ENCODE results near the gene COL27A1.

DNA sequence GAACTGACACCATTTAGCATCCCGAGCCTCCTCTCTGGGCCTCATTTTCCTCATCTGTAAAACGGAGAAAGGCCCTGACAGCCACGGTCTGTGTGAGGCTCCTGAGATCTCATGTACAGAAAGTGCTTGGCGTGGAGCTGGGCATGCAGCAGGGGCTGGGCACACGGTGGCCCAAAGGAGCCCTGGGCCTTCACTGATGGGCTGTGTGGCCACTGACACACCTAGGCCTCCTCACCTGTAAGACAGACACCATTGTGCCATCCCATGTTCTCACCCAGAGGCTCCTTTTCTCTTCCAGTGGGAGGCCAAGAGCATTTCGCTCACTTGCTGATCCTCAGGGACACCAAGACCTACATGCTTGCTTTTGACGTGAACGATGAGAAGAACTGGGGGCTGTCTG lies 169.2 kb downstream of the COL27A1 start:
- TF ChIP-seq, protein P1, sequence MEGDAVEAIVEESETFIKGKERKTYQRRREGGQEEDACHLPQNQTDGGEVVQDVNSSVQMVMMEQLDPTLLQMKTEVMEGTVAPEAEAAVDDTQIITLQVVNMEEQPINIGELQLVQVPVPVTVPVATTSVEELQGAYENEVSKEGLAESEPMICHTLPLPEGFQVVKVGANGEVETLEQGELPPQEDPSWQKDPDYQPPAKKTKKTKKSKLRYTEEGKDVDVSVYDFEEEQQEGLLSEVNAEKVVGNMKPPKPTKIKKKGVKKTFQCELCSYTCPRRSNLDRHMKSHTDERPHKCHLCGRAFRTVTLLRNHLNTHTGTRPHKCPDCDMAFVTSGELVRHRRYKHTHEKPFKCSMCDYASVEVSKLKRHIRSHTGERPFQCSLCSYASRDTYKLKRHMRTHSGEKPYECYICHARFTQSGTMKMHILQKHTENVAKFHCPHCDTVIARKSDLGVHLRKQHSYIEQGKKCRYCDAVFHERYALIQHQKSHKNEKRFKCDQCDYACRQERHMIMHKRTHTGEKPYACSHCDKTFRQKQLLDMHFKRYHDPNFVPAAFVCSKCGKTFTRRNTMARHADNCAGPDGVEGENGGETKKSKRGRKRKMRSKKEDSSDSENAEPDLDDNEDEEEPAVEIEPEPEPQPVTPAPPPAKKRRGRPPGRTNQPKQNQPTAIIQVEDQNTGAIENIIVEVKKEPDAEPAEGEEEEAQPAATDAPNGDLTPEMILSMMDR (tag by site-specific recombination; IDR thresholded peaks at IDR 0.05) = no peak
- no peak for TF ChIP-seq SP2 (tag by site-specific recombination; IDR thresholded peaks at IDR 0.05)
- TF ChIP-seq ZNF133 (tag by site-specific recombination; IDR thresholded peaks at IDR 0.05) = no peak
- TF ChIP-seq, protein P2, sequence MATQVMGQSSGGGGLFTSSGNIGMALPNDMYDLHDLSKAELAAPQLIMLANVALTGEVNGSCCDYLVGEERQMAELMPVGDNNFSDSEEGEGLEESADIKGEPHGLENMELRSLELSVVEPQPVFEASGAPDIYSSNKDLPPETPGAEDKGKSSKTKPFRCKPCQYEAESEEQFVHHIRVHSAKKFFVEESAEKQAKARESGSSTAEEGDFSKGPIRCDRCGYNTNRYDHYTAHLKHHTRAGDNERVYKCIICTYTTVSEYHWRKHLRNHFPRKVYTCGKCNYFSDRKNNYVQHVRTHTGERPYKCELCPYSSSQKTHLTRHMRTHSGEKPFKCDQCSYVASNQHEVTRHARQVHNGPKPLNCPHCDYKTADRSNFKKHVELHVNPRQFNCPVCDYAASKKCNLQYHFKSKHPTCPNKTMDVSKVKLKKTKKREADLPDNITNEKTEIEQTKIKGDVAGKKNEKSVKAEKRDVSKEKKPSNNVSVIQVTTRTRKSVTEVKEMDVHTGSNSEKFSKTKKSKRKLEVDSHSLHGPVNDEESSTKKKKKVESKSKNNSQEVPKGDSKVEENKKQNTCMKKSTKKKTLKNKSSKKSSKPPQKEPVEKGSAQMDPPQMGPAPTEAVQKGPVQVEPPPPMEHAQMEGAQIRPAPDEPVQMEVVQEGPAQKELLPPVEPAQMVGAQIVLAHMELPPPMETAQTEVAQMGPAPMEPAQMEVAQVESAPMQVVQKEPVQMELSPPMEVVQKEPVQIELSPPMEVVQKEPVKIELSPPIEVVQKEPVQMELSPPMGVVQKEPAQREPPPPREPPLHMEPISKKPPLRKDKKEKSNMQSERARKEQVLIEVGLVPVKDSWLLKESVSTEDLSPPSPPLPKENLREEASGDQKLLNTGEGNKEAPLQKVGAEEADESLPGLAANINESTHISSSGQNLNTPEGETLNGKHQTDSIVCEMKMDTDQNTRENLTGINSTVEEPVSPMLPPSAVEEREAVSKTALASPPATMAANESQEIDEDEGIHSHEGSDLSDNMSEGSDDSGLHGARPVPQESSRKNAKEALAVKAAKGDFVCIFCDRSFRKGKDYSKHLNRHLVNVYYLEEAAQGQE (tag by site-specific recombination; IDR thresholded peaks at IDR 0.05) = no peak
- TF ChIP-seq BCL11B (tag by site-specific recombination; IDR thresholded peaks at IDR 0.05; ENCODE audit: low read depth) = no peak
- TF ChIP-seq ZNF664 (tag by site-specific recombination; IDR thresholded peaks at IDR 0.05) = no peak
- TF ChIP-seq ZNF530 (tag by site-specific recombination; IDR thresholded peaks at IDR 0.05; ENCODE audit: low read depth) = no peak
- no peak for TF ChIP-seq ZNF132 (tag by site-specific recombination; IDR thresholded peaks at IDR 0.05; ENCODE audit: borderline replicate concordance)
- no peak for TF ChIP-seq YY1 (tag by site-specific recombination; IDR thresholded peaks at IDR 0.05)

Measured in HEK293 (cell line).